ENCODE data around the gene PITX2.

Gene PITX2

DNA sequence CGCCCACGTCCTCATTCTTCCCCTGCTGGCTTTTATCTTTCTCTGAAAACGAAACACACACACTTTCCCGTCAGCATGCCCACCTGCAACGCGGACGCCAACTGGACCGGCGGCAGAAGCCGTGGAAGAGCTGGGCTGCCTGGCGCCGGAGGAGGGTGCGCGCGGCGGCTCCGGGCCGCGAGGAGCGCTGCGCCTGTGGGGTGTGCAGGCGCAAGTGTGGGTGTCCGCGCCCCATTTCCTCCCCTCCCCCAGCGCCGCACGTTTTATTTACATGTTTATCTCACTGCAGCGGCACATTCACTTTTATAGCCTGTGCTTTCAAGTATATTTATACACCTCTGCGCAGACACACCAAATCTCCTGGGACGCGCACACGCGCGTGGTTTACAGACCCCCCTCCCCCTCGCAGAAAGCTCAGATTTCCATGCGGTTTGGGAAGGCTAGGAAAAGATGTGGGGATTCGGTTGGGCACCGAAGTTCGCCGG is 1.5 kb downstream of the PITX2 start:
- DNase-seq (ENCODE audit: low read depth, low spot score) = no peak
- ChIA-PET CTCF (interaction anchor here (0.6 to 2.5 kb wide), 3 partner anchors 12 to 391 kb away, joined by 3 to 7 read pairs (median 4); no protein-coding TSS in a partner anchor), POLR2A (no interaction called here)
- TF ChIP-seq, protein P1, sequence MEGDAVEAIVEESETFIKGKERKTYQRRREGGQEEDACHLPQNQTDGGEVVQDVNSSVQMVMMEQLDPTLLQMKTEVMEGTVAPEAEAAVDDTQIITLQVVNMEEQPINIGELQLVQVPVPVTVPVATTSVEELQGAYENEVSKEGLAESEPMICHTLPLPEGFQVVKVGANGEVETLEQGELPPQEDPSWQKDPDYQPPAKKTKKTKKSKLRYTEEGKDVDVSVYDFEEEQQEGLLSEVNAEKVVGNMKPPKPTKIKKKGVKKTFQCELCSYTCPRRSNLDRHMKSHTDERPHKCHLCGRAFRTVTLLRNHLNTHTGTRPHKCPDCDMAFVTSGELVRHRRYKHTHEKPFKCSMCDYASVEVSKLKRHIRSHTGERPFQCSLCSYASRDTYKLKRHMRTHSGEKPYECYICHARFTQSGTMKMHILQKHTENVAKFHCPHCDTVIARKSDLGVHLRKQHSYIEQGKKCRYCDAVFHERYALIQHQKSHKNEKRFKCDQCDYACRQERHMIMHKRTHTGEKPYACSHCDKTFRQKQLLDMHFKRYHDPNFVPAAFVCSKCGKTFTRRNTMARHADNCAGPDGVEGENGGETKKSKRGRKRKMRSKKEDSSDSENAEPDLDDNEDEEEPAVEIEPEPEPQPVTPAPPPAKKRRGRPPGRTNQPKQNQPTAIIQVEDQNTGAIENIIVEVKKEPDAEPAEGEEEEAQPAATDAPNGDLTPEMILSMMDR (IDR thresholded peaks at IDR 0.05; ENCODE audit: insufficient read depth, low read length, missing control alignments) = no peak
- peak overlapping the region; percentile 18 for H3K4me3 ChIP-seq (ENCODE audit: low read depth, low read length)

DNA sequence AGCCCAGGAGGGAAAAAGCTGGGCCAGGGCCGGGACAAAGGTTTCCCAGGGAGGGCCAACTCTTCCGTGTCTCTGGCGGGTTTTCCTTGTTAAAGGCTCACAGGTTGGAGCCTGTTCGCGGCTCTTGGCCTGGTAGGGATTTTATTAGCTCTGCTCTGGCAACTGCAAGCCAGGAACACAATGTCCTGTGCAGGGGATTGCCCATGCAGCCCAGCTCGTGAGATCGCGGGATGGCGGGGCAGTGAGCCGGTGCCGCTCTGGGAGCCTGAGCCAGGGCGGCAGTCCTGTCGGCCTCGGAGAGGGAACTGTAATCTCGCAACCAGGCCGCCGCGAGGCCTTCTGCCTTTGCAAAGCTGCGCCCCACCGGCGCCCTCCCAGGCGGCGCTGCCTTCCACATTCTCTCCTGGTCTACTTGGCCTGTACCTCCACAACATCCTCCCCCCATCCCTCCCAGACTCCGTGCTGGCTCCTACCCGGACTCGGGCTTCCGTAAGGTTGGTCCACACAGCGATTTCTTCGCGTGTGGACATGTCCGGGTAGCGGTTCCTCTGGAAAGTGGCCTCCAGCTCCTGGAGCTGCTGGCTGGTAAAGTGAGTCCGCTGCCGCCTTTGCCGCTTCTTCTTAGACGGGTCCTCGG is 2.1 kb downstream of the PITX2 start:
- CTCF ChIA-PET = interaction anchor here (1.0 to 2.5 kb wide), 2 partner anchors 13 to 31 kb away, joined by 4 to 7 read pairs; no protein-coding TSS in a partner anchor
- TF ChIP-seq, protein P1 (IDR thresholded peaks at IDR 0.05; ENCODE audit: insufficient read depth, low read length, missing control alignments) = no peak
- DNase-seq (ENCODE audit: low read depth, low spot score) = no peak
- POLR2A ChIA-PET = no interaction called here
- H3K4me3 ChIP-seq (ENCODE audit: low read depth, low read length) = peak overlapping the region; percentile 6

DNA sequence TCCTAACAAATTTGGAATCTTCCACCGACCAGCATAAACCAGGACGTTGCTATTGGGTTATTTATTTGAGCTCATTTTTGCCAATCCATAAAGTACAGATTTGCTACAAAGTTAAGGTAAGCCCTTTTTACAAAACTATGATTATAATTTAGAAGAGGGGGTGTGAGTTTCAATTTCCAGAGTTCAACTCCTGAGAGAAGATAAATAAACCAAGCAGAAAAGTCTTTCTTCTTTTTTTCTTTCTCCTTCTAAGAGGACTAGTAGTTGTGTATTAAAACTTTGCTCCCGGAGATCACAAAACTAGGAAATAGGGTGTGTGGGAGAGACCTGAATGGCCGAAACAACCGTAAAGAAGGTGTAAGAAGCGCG is 2.6 kb downstream of the PITX2 start:
- no peak overlapping the region; the same call in 1 of the 2 replicates for H3K4me3 ChIP-seq (ENCODE audit: low read depth, low read length)
- TF ChIP-seq, protein P1 (IDR thresholded peaks at IDR 0.05; ENCODE audit: insufficient read depth, low read length, missing control alignments) = no peak
- no peak for DNase-seq (ENCODE audit: low read depth, low spot score)
- CTCF ChIA-PET = interaction anchor here (1.0 to 2.5 kb wide), 3 partner anchors 11 to 30 kb away, joined by 4 to 7 read pairs (median 5); no protein-coding TSS in a partner anchor
- POLR2A ChIA-PET = no interaction called here

GRCh38 chr4:110619463-110620247 is 3.2 kb downstream of the PITX2 start:
- no peak overlapping the region; the same call in 1 of the 2 replicates for H3K4me3 ChIP-seq (ENCODE audit: low read depth, low read length)
- no peak for DNase-seq (ENCODE audit: low read depth, low spot score)
- ChIA-PET CTCF (interaction anchor here (1.4 kb wide), 1 partner anchor 12 kb away, joined by 5 read pairs; no protein-coding TSS in a partner anchor), POLR2A (no interaction called here)
- TF ChIP-seq, protein P1 (IDR thresholded peaks at IDR 0.05; ENCODE audit: insufficient read depth, low read length, missing control alignments) = no peak

DNA sequence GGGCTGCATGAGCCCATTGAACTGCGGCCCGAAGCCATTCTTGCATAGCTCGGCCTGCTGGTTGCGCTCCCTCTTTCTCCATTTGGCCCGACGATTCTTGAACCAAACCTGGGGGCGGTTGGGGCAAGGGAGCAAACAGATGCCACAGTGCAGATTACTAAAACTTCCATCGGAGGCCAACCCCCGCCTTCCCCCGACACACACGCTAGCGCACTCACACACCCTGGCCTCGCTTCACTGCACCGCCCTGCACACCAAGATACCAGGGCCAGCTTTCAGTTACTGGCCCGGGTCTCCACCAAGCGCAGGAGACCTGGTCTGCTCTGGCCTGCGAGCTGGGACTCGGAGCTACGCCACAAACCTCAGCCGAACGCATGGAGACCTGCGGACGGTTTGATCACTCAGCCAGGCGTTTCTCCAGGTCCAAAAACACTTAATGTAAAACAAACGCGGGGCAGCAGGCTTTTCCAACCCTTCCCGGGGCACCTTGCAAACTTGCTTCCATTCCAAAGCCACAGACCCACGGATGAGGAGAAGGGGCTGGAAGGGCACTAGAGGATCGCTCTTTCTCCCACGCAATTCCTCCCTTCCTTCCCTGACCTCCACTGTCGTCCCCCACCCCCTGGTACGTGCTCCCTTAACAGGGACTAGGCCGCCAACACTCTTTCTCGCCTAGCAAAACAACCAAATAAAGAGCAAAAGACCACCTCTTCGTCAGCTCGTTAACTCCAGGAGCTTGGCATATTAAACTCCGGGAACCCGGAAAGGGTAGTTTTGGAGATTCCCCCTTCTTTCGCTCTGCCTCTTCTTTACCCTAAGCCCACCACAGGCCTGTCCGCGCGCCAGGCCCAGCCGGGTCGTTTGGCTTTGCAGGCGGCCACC is 4.1 kb downstream of the PITX2 start:
- POLR2A ChIA-PET = no interaction called here
- TF ChIP-seq, protein P1 (IDR thresholded peaks at IDR 0.05; ENCODE audit: insufficient read depth, low read length, missing control alignments) = no peak
- CTCF ChIA-PET = interaction anchor here (1.2 to 1.4 kb wide), 2 partner anchors 13 to 1013 kb away, joined by 3 to 5 read pairs; no protein-coding TSS in a partner anchor
- DNase-seq (ENCODE audit: low read depth, low spot score) = no peak
- H3K4me3 ChIP-seq (ENCODE audit: low read depth, low read length) = no peak overlapping the region

Data from AG04449 (cell line).